GM23248 (cell line): Measurements from ENCODE around the gene CCDC167.

Experiments used
- EZH2 ChIP-seq: fragments of 200-600 bp; sonication (generic); IDR thresholded peaks from 2 replicates; pipeline ENCODE4 v1.6.1; 2018; ENCODE audit warnings: antibody characterized with exemption, mild to moderate bottlenecking; ENCODE audit not compliant: insufficient read depth, poor library complexity, severe bottlenecking
- EZH2phosphoT487 ChIP-seq: fragments of 200-600 bp; sonication (generic); IDR thresholded peaks from 2 replicates; pipeline ENCODE4 v1.6.1; 2018; ENCODE audit warnings: antibody characterized with exemption, moderate library complexity, mild to moderate bottlenecking, low read depth; ENCODE audit not compliant: insufficient read depth

DNA sequence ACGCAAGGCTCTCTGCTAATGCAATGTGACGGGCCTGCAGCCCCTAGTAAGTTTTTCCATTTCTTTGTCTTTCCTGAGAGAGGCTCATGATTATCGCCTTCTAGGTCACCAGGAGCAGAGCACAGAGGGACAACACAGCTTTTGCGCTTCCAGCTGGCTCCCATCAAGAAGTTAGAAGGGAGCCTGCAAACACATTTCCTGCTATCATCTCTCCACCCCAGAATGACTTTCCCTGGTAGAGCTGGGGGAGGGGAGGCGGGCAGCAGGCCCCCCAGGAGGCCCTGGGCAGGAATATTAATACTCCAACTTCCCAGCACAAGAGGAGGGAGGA lies 35.7 kb upstream of the CCDC167 start:
- TF ChIP-seq EZH2phosphoT487 = no peak
- no peak for TF ChIP-seq EZH2
